Anterior cingulate cortex (tissue), 58 donors: ENCODE results near the gene OGN.
"Not testable (repeated sequence)": the region's sequence is repeated elsewhere in the genome, so short reads cannot be mapped to it uniquely, and the experiment has no call there.

ENCODE experiments used
- DNase-seq, 58 donors: peaks; one replicate each; lab custom pipeline; 2025; lab: John Stamatoyannopoulos, UW

The OGN gene, protein sequence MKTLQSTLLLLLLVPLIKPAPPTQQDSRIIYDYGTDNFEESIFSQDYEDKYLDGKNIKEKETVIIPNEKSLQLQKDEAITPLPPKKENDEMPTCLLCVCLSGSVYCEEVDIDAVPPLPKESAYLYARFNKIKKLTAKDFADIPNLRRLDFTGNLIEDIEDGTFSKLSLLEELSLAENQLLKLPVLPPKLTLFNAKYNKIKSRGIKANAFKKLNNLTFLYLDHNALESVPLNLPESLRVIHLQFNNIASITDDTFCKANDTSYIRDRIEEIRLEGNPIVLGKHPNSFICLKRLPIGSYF

DNA sequence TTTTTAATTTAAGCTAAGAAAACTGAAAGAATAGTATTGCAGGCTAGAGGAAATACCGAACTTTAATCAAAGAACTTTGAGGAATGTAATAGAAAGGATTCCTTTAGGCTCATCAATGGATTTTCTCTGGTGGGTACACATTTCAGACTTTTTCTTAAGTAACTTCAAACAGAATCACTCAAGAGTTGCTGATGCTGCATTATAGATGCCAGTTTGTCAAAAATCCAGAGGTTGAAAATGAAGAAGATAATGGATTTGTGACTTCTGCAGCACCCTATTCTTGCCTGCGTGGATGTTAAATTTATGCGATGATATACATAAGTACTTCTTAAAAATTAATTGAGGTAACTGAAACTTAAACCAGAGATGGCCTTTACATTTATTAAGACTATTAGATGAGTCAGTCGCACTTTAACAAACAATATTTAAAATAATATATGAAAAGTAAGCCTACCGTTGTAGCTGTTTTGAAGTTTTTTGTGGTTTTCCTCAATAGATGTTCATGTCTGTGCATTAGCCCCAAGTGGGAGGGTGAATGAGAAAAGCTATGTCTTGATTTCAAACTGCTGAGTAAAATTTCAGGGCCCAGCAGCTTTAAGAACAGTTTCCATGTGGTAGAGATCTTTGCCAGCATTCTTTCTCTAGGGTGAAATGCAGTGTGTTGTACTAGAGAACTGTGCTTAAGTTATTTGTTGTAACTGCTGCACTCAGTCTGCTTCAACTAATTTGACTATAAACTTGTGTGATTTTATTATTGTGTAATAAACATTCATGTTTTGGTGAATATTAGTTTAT is at the start of gene OGN:
Gene OGN, minus strand, starts transcription at position 537 of the 795 bp plus-strand sequence. CDS start 1,171 bp downstream, outside the sequence.
- DNase-seq: no peak

DNA sequence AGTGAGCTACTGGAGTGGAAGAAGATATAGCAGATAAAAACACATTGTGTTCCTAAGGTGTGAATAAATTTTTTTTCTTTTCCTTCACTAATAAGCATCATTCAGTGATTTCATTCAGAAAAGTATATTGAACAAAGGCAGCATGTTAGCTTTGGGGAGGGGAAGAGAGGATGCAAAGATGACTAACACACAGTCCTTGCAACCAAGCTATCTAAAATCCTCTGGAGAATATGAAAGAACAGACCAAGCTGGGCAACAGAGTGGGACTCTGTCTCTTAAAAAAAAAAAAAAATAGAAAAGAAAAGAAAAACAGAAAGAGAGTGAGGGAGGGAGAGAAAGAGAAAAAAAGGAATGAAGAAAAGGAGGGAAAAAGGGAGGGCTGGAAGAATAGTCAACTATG is 42.2 kb upstream of the OGN start:
- no peak for DNase-seq

DNA sequence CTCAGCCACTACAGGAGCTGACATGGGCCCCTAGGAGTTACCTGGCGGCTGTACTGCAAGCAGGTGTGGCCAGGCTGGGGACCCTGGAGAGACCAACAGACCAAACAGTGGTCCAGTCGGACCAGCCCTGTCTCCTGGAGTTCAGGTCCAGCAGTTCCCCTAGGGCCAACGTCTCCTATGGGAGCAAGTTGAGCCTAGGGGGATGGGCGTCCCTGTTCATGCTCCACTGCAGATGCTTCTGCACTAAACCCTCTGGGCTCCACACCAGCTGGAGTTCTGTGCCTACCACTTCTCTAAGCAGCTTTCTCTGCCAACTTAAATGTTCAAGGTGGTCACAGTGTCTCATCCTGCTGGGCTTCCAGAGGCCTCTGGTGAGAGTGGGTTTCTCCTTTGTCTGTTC is 40.5 kb upstream of the OGN start:
- DNase-seq: no peak

DNA sequence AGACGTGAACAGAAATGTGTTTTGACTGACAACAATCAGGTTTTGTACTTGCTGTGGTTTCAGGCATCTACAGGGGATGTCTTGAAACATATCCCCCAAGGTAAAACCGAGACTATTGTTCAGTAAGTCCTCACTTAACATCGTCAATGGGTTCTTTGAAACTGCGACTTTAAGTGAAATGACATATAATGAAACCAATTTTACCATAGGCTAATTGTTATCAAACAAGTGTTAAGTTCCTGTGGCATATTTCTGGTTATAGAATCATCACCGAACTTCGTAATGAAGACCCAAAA is 36.3 kb upstream of the OGN start:
- no peak for DNase-seq

DNA sequence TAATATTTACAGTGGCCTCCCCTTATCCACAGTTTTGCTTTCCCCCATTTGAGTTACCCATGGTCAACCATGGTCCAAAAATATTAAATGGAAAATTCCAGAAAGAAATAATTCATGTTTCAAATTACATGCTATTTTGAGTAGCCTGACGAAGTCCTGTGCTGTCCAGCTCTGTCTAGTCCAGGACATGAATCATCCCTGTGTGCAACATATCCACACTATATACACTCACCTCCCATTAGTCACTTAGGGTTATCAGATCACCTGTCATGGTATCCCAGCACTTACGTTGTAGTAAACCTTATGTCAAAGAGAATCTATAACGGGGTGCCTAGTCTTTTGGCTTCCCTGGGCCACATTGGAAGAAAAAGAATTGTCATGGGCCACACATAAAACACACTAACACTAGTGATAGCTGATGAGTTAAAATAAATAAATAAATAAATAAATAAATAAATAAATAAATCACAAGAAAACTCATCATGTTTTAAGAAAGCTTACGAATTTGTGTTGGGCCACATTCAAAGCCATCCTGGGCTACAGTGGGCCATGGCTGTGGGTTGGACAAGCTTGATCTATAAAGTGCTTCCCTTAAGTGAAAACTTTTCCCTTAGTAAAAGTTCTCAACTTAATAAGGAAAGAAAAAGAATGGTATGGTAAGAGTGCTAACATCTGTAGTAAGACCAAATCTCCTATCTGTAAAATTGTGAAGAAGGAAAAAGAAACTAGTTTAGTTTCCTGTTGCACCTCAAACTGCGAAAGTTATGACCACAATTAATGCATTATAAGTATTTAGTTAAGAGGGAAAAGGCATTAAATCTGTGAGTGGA is 35.8 kb upstream of the OGN start:
- no peak for DNase-seq

DNA sequence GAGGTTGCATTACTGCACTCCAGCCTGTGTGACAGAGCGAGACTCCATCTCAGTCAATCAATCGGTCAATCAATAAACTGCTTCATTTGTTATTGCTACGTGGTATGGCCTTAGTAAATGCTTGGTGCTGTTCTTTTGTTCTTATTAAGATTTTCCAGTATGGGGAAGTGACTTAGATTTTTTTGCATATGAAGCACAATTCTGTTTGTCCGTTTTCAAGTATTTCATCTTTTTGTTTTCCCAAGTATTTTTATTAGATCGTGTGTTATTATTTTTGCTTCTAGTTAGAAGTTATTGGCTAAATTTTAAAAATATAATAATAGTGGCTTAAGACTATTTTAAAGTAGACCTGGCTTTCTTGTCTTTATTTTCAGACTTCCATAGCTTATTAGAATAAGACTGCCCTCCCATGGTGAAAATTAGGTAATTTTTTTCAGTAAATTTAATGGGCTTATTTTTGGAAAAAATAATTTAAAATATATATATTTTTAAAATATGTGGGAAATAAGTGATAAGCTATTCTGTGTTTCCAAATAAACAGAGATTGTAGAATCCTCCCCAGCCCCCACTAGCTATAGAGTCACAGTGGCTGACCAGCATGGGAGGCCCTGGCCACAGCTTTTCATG is 34.6 kb upstream of the OGN start:
- DNase-seq: no peak

DNA sequence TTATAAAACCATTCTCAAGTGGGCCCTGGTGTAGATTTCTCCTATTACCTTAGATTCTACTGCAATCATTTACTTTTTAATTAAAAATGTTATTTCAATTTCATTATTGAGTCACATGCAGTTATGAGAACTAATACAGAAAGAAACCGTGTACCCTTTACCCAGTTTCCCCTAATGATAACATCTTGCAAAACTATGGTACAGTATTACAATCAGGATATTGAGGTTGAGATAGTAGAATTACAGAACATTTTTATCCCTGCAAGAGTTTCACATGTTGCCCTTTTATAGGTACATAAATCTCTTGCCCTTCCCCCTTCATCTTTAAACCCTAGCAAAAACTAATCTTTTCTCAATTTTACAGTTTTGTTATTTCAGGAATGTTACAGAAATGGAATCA is 30.9 kb upstream of the OGN start:
- DNase-seq: no peak

DNA sequence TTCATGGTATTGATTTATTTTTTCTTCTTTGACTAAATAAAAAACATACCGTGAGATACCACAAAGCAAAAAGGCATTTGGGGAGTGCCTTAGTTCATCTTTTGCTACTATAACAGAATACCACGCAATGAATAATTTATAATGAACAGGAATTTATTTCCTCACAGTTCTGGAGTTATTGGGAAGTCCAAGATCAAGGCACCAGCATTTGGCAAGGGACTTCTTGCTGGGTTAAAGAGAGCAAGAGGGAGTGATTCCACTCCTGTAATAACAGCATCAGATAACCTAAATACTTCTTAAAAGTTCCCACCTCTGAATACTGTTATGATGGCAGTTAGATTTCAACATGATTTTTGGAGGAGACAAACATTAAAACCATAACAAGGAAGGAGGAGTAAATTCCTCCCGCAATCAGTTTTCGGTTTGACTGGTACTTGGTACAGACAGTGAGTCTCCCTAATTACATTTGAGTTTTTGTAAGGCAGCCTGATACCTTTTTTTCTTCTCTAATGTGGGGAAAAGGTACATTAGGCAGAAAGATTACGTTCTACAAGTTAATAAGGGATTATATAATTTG is 28.7 kb upstream of the OGN start:
- DNase-seq: no peak

DNA sequence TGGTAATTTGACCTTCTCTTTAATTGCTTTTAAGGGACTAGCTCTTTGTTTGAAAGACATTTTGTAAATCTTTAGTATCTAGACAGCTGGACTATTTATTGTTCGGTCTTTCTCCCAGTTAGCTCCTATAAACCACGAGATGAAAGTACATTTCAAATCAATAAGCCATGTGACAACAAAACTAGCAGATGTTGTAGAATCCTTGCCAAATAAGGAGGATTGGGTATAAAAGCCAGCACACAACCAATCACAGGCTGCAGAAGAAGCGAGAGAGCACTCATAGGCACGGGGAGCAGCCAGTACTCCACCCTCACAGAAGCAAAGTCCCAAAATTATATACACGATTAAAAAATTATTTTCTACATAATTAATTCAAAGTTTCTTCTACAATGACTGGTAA is 28.0 kb upstream of the OGN start:
- DNase-seq: peak in 1 of 58 donors; percentile 9

DNA sequence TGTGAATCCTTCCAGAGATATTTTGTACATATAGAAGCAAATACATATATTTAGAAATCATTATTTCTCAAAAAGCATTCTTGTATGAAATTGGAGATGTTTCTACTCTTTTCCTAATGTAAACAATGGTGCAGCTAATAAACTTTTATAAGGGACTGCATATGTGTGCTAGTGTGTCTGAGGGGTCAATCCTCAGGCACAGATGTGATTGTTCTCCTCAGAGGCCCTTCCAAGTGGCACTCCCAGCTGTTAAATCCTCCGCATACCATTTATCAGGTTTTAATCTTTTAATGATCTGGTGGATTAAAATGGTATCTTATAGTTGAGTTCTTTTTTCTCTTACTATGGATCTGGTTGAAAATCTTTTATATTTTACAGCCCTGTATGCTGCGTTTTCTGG is 25.5 kb upstream of the OGN start:
- DNase-seq: no peak

DNA sequence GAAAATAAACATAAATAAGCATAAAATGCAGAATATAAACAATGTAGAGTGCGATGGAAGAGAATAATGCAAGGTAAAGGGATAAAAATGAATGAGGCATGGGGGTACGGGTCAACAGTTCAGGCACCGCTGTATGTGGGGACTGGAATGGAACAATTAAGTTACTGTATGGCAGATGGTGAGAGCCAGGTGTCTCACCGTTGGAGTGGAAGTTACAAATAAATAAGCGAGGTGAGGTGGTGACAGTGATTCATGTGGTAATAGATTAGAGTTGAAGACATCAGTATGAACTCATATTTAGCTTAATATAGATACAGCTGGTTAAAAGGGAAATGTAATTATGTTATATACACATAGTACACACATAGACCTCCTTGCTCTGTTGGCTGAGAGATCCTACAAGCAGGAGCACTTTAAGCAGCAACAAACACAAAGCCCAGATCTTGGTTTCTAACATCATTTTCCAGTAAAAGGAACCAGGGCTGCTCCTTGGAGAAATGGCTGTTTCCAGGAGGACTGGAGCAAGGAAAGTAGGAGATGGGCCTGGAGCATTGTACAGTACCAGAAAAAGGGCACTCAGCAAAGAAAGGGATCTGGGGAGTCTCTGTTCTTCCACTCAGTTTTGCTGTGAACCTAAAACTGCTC is 22.2 kb upstream of the OGN start:
- no peak for DNase-seq

DNA sequence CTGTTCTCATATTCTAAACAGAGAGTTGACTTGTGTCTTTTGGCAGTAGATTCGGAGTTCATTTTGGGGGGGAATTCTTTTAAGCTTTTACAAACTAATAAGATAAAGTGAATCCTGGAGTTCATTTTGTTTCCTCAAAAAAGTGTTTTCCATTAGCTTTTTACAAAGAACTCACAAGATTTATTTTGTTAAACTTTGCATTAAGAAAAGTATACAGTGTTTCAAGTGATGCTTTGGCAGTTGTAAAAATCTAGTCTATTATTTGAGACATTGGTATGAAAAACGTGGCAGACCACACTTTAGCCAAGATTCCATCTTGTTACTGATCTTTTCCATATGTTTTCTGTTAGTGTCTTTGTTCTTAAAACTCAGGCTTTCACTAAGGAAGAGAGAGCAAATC is 21.1 kb upstream of the OGN start:
- DNase-seq: no peak

DNA sequence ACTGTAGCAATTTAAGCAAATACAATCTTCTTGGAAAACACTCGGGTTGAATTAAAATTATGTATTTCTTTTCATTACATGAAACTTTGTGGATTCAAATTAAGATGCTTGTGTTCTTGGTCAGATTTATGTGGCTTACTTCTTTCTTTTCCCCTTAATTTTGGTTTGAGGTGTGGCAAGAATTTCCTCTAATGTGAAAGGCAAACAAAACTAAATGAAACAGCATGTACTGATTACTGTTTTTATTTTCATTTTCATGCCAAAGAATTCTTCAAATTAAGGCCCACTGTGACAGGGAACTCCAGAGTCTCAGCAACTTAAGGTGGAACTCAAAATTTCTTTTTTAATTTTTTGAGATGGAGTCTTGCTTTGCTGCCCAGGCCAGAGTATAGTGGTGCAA is 20.0 kb upstream of the OGN start, which contains the start of gene OMD:
Gene OMD, minus strand, starts transcription at position 132 of the 400 bp plus-strand sequence. CDS start 6,913 bp downstream, outside the sequence.
- DNase-seq: no peak

DNA sequence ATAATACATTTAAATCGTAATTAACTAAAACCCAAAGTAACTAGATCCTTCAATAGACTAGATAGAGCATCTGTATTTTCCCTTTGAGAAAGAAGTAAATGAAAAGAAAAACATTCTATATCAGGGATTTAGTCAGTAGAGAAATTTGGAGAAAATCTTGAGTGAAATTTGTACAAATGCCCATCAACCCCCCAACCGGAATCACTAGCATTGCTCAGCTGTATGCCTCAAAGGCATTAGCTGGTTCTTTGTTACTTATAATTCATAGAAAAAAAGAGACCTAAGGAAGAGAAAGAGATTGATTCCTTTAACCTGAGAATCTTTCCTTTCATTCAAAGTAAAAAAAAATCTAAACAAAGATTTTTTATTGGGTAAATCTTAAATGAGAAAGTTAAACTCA is 19.2 kb upstream of the OGN start:
- DNase-seq: no peak

DNA sequence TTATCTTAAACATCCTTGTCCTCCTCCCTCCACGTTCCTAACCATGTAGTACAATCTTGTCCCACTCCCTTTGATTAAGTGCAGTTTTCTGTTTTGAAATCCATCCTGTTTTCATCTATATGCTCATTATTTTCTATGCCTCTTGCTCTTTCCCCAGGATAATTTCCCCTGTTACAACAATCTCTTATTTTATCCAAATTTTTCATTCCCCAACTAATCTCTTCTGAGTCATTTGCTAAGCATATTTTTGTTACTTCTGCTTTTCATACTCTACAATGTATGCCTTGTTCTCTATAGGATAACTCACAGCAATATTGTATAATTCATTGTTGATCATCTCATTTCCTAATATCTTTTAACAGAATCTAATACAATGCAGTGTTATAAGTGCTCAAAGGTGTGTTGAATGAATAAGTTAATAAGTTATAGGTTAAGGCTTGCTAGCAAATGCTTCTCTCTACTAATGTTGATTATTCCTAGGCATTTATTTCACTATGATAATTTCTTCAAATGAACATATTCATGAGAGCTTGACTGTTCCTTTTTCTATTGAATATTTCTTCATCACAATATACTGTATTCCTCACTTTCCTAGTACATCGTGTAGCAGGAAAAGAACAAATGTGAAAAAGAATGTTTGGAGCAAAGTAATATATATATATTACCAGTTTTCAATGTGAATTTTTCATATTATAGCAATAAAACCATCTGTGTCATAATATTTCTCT is 18.4 kb upstream of the OGN start:
- no peak for DNase-seq

DNA sequence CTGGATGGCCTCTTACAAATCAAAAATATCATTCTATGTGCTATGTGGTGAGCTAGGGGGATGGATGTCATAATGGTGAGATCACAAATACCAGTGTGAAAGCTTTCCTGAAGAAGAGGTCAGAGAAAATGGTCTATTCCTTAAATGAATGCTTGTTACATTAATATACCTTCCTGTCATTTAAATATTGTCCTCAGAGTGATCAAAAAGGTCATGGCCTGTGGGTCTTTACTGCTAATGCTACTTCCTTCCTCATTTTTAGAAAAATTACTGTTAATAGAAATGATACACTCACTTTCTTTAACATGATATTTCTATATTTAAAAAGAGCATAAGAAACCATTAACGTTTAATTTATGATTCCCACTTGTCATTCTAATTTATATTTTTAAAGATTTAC is 10.2 kb upstream of the OGN start:
- DNase-seq: no peak

DNA sequence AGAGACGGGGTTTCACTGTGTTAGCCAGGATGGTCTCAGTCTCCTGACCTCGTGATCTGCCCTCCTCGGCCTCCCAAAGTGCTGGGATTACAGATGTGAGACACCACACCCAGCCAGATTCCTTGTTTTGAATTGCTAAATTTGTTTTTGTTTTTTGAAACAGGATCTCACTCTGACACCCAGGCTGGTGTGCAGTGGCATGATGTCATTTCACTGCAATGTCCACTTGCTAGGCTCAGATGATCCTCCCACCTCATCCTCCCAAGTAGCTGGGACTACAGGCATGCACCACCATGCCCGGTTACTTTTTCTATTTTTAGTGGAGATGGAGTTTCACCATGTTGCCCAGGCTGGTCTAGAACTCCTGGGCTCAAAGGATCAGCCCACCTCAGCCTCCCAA is 6.8 kb upstream of the OGN start:
- DNase-seq: not testable (repeated sequence)

DNA sequence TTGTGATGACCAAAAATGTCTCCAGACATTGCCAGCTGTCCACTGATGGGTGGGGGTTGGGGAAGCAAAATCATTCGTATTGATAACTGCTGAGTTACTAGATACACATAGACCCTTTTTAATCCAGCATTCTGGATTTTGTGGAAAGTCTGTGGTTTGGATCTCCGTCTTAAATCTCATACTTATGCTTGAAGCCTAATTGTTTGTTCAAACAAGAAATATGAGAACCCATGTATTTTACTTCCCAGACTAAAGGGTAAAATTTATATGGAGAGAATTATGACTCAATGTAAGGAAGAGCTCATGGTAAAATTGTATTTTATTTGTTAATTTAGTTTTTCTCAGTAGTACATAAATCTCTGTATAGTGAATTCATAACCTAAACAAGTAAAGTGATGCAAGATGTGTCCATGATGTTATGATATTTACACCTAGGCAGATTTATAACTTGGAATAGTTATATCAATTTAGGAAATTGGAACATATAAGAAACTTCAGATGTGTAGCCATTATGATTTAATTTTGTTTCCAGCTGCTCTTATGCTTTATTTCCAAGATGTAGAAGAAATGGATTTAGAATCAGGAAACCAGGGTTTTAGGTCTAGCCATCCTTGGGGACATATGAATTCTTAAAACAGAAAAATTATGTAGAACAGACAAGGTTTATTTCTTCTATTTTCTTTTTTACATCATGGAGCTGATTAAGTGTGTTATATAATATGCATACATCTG is 4.5 kb upstream of the OGN start:
- DNase-seq: no peak

DNA sequence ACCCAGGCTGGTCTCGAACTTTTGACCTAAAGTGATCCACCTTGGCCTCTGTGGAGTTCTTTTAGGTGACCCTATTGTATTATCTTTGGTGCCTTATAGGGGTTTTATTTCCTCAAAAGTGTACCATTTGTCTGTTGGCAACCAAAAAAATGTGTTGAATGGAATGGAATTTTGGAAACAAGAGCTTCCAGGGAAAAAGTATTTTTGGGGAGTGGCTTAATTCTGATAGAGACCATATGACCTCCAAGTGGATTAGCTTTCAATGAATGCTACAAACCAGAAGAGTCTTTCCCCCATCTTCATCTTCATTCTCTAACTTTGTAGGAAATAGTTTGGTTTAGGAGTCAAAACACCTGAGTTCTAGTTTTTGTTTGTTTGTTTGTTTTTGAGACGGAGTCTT is 3.4 kb upstream of the OGN start:
- DNase-seq: no peak
